ENCODE results near the gene ATP8A2.
A peak's percentile ranks its signal among the peaks of the same experiment; 100 is the strongest.

Gene ATP8A2

DNA sequence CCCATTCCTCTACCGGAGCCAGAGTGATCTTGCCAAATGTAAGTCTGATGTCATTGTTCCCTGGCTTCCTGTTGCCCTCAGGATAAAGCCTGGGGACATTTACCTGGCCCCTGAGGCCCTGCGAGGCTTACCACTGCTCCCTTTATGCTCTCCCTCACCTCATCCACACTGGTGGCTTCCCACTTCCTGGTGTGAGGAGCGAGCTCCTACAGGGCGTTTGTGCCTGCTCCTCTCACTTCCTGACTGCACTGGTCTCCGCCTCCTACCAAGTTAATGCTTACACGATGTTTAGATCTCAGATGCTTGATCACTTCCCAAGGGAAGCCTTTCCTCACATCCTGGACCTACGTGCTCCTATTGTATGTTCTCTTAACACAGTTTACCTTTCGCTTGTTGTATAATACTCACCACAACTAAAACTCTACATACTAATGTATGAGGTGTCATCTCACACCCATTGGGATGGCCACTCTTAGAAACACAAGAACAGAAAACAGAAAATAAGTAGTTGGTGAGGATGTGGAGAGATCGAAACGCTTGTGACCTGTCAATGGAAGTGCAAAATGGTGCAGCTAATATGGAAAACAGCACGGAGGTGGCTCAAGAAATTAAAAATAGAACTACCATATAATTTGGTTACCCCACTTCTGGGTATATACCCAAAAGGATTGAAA is 502.4 kb downstream of the ATP8A2 start:
- no peak for DNase-seq (ENCODE audit: low read depth in 1 of 2, low spot score in 1 of 2)

DNA sequence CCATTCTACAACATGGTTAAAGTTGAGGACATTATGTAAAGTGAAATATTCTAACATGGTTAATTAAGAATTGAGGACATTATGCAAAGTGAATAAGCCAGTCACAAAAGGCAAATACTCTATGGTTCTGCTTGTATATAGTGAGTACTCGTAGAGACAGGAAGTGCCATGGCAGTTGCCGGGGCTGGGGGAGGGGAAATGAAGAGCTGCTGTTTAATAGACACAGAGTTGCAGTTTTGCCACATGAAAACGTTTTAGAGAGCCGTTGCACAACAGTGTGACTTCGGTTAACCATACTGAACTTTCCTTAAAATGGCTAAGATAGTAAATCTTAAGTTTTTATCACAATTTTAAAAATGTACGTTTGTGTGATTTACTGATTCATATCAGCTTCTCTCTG is 503.1 kb downstream of the ATP8A2 start:
- DNase-seq (ENCODE audit: low read depth in 1 of 2, low spot score in 1 of 2): peak in 1 of 2 donors; percentile 46

DNA sequence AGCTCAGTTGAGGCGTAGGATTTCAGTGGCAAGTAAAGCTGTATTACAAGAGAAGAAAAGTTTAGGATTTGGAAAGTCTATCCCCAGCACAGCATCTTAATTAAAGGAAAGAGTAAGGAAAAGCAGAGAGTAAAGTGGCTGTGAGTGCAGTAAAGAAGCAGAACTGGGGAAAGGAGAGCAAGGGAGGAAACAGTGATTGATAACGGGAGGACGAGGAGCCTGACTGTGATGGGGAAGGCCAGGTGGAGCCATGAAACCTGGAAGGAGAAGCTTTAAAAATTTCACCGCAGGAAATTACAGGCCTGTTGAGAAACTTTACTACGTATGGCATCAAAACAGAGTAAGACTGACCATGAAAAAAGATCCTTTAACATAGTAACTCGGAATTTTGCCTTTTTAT is 504.5 kb downstream of the ATP8A2 start:
- no peak for DNase-seq (ENCODE audit: low read depth in 1 of 2, low spot score in 1 of 2)

DNA sequence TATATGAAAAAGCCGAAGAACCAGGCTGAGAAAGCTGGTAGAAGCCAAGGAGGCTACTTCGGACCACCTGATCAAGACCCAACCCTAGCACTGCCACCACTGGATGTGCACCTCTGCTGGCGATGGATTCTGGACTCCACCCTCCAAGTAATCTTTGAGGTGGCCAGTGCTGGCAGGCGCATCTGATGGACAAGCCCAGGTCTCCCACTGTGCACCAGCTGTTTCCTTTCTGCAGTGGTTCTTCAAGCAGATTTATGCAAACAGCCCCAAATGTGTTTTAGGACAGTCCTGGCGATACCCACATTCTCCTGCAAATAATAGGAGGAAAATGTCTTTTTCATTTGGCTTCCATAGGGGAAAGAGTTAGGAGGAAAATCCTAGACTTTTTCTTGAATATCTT is 507.7 kb downstream of the ATP8A2 start:
- DNase-seq (ENCODE audit: low read depth in 1 of 2, low spot score in 1 of 2): no peak

DNA sequence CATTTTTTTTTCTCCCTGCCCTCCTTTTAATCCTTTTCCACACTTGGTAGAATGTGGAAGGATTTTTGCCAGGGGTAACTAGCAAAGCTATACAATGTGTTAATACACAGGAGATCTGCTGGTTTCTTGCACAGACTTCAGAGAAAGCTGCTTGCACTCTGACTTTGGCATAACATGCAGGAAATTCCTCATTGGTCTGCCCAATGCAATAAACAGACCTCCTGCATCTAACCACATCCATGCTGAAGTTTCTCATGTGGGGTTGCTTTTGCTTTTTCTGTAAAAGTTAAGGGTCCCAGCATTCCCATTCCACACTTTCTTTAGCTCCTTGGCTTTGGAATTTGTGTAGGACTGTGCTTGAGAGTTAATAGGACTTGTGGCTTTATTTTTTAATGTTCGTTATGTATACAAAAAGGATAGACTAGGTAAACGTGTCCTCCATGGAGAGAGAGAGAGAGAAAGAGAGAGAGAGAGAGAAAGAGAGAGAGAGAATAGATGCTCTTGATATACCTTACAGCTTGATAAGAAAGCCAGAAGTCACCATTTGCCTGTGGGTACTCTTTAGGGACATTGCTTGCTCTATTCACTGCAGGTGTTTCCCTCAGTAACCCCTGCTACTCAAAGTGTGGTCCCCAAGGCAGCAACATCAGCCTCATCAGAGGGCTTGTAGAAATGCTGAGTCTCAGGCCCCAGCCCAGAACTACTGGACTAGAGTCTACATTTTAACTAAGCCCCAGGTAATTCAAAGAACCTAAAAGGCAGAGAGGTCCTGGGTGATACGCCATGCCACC is 509.6 kb downstream of the ATP8A2 start:
- no peak for DNase-seq (ENCODE audit: low read depth in 1 of 2, low spot score in 1 of 2)

DNA sequence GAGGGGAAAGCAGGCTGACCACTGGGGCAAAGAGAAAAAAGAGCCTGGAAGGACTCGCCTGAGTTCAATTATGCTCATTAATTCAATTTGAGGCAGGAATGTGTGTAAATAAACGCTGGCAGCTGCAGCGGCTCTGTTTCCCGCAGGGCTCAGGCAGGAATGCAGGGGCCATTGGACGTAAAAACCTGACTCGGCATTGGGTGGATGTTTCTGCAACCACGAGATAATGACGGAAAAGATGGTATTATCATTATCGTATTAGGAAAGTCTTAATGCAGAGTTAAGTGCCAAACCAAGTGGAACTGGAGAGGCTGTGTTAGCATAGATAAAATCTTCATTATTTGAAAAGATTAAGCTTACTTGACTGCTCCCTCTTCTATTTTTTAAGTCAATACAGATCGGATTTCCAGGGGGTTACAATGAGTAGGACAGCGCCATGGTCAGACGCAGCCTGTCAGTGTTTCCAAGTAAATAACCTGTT is 510.2 kb downstream of the ATP8A2 start:
- no peak for DNase-seq (ENCODE audit: low read depth in 1 of 2, low spot score in 1 of 2)

DNA sequence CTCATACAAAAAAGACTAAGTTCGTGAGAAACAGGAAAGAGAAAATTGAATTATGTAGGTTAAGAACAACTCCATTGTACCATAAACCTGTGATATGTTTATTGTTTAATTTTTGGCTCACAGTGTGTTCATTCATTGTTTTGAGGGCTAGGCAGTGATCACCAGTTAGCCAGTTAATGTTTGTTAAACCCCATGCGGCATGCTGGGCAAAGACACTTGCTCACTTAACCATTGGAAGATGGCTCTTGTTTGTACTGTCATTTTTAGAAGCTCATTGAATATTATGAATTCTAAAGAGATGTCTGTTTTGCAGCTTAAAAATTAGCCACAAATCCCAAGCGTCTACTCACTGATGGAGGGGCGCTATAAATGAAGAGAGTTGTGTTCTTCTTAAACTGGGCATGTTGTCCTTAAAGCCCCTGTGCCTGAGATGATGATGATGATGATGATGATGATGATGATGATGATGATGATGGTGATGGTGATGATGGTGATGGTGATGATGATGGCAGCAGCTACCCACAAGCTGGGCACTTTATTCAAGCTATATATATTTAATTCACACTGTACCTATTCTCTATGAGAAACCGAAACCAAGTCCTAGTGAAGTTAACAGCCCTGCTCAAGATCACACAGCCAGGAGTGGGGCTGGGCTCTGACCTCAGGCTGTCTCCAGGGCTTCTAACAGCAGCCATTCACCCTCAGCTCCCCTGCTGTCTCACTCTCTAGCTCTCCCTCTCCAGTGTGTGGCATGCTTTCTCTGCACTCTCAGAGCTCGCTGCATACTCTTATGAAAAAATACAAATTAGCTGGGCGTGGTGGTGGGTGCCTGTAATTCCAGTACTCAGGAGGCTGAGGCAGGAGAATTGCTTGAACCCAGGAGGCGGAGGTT is 510.9 kb downstream of the ATP8A2 start:
- DNase-seq (ENCODE audit: low read depth in 1 of 2, low spot score in 1 of 2): no peak

DNA sequence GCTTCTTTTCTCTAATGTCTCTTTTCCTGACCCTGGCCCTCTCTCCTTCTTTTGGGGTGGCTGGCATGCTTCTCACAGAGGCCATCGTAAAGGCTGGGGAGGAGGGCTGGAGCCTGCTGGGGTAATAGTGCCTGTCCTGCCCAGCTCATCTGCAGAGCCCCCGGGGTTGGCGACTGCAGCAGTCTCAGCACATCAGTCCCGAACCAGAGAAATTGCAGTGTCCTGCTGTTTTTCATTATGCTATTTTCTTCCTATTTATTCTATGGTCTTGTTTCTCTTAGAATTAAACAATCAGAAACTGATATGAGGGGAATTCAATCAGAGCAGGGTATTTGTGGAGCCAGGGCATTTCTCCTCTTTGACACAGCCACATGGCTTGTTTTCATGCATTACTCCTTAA is 513.6 kb downstream of the ATP8A2 start:
- no peak for DNase-seq (ENCODE audit: low read depth in 1 of 2, low spot score in 1 of 2)

DNA sequence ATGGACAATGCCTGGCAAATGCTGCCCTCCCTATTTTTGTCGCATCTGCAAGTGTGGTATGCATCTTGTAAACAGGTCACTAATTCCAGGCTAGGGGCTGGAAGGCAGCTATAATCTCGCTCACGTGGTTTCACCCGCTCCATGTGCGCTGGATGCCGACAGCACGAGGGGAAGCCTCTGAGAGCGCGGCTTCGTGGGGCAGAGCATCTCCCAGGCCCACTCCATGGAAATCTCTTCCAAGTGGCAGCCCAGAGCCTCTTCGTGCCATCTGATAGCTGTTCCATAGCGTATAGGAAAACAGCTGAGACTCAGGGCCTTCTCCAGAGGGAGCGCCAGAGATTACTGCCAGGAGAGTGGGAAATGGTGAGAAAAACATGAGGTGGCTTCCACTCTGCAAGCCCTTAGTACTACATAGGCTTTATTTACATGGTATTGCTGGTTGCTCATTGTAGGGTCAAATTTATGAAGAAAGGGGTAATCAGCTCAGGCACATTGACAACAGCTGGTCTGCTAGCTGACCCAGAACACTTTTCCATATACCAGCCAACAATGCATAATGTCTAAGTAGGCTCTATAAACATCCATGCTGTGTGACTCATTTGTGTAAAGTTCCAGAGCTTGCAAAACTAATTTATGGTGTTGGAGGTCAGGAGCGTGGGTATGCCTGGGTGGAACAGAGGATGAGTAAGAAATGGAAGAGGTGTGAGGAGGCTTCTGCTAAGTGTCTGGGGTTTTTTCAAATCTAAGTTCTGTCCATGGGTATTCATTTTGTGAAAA is 514.9 kb downstream of the ATP8A2 start:
- no peak for DNase-seq (ENCODE audit: low read depth in 1 of 2, low spot score in 1 of 2)

DNA sequence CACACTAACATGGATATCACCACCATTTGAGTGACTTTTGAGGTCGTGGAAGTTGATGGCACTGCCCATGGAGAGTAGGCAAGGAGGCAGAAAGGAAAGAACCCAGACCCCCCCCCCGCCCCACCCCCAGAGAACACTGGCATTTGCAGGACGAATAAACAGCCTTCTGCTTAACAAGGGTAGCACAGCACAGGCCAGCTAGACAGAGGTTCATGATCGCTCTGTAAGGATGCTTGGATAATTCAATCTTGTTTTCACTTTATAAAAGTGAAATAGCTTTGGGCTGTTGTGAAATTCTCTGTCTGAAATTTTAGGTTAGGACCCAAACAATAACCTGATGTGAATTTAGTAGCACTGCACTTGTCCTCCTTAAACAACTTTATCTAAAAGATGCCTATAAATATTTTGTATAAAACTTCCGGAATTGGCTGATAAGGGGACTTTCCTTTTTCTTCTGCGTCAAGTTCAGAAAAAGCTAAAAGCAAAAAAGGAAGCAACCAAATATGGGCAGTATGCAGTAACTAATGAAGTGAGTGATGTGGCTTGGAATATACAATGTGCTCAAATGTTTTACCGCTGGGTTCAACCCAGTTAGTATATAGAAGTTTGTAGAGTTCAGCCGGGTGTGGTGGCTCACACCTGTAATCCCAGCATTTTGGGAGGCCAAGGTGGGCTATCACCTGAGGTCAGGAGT is 516.3 kb downstream of the ATP8A2 start:
- no peak for DNase-seq (ENCODE audit: low read depth in 1 of 2, low spot score in 1 of 2)

DNA sequence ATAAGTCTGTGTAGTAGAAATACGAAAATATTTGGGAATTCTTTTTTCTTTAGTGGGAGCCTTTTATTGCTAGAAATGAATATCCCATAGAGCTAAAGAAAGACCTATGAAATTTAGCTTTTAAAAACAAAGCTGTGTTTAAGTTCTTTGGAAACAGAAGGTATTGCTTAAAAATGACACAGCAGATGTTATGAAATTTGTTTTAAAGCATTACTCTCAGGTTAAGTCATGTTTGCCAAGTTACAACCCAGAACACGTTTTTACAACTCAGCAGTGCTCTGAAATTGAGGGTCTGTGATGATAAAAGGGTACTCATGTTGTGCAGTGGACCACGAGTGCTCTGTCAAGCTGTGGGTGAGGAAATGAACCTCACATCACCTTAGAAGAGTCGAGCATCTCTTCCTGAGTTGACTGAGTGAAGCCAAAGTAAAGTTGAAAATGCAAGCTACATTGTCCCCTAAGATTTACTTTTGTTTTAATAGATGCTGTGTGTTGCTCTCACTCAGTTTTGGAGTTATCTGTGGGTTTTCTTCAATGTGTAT is 519.0 kb downstream of the ATP8A2 start:
- no peak for DNase-seq (ENCODE audit: low read depth in 1 of 2, low spot score in 1 of 2)

DNA sequence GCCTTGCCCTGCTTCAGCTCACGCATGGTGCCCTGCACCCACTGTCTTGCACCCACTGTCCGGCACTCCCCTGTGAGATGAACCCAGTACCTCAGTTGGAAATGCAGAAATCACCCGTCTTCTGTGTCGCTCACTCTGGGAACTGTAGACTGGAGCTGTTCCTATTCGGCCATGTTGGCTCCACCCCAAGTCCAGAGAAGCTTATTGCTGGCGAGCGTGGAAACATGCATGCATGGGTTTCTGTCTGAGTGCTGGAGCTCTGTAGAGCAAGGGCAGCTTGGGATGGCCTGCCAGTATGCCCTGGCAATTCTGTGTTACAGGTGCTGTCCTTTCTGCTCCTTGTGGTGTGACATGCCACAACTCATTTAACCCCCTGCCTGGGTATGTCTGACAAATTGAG is 527.2 kb downstream of the ATP8A2 start:
- DNase-seq (ENCODE audit: low read depth in 1 of 2, low spot score in 1 of 2): no peak

DNA sequence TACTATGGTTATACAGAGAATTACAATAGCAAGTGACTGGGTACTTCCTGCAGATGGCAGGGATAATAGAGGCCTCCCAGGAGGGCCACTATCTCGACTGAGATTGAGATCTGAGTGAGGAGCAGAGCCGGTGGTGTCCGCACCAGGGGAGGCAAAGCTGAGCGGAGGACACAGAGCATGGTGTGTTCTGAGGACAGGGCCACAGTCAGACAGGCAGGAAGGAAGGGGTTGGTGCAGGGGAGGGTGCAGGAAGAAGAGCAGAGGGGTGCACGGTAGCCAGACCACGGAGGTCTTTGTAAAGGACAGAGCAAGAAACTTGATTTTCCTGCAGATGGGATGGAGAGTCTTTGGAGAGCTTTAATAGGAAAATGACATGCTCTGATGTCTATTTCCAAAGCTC is 527.7 kb downstream of the ATP8A2 start:
- DNase-seq (ENCODE audit: low read depth in 1 of 2, low spot score in 1 of 2): no peak

DNA sequence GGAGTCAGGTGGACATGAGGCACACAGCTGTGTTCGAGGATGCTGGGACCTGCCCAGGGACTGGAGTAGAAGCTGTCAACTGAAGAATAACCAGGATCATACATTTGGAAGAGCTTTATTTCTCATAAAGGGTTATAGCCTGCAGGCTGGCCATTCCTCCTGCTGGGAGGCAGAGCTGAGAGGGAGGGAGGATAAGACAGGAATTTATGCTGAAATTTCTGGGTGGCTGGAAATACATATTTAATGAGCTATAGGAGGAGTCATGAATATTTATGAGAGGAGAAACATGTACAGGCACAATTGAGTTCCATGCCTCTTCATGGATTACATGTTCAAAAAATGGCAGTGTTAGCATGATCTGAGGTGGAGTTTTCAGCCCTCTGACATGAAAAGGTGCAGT is 528.2 kb downstream of the ATP8A2 start:
- no peak for DNase-seq (ENCODE audit: low read depth in 1 of 2, low spot score in 1 of 2)

DNA sequence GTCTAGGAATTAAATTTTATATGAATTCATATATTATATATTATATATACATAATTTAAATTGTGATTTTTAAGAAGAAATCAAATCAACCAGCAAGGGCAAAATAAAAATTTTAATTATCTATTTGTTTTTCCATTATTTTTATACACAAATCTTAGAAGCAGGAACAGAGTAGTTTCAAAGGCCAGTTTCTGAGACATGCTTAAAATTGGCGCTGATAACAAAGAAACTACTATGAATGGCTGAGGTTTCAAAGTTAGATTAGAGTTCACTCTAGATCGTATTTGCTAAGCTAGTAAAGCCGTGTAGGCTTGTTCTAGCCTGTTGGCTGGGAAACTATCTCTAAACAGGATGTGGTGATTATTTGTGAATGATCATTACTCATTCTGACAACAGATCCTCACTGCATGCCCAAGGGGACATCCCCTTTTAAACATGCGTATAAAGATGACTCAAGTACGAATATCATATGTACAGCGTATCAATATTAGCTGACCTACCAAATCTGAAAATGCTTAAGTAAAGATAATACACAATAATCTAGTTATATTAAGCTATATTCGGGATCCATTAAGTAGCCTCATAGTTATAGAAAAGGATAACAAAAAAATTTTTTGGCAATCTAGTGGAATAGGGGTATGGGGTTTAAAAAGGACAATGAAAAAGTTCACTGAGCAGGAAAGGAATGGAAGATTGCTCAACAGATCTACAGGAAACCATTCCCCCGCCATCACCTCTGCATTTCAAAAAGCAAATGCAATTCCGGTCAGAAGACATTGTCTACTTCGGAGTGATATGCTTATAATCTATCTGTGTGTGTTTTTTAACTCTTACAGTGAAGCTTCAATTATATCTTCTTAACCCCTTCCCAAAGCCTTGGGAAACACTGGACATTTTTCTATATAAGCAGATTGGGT is 529.9 kb downstream of the ATP8A2 start:
- DNase-seq (ENCODE audit: low read depth in 1 of 2, low spot score in 1 of 2): peak in 1 of 2 donors; percentile 20

DNA sequence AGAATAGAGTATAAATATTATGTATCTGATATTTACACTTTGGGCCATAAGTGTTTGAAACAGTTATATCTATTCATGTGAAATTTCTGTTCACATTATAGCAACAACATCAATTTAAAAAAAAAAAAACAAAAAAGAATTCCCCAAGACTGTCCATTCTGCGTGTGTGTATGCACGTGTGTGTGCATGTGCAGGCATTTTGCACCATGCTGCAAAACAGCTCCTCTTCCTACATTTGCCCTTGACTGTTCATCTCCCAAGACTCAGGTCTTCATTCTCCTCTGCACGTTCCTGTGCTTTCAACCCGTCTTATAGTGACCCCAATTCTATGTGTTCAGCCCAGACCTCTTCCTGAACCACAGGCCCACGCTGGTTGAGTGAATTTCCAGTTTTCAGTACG is 530.7 kb downstream of the ATP8A2 start:
- DNase-seq (ENCODE audit: low read depth in 1 of 2, low spot score in 1 of 2): no peak

DNA sequence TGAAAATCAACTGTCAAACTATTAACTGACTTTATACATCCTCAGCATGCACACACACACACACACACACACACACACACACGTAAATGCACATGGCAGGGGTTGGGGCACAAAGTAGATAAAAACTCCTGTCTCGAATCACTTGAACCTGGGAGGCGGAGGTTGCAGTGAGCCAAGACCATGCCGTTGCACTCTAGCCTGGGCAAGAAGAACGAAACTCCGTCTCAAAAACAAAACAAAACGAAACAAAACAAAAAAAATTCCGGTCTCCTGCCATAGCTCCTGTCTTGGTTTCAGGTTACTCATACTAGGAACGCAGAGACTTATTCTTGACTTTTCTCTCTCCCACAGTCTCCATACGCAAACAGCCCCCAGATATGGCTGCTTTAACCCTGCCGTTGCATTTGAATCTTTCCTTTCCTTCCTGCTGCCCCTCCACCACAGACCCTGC is 531.1 kb downstream of the ATP8A2 start:
- no peak for DNase-seq (ENCODE audit: low read depth in 1 of 2, low spot score in 1 of 2)

DNA sequence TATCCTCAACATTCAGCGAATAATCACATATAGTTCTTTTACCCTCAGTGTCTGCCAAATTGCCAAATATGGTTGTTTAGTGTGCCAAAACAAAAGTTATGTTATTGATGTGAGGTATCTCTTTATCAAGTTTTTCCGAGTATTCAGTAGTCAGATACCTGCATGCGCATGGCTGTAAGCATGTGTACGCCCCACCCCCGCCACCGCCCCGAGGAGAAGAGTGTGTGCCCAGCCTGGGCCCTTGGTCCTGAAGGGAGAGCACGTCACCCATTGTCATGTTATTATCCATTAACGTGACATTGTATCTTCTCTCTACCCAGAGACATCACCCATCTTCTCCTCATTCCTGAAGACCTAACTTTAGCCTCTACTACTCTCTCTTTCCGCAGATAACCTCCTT is 533.1 kb downstream of the ATP8A2 start:
- no peak for DNase-seq (ENCODE audit: low read depth in 1 of 2, low spot score in 1 of 2)

DNA sequence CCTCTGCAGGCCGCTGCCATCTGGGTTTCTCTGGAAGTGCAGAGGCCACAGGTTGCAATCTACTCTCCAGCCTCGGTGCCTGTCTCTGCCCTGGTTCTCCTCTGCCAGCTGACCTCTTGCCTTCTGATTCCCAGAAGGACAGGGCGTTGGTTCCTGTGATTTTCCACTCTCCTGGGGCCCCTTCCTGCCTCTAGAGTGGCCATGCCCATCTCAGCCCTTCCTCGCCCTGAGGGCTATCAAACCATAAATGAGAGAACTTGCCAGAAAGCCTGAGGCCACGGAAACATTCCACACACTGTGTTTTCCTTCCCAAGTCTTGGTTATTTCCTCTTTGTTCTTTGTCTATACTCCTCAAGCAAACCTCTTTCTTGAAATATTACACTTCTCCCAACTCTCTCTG is 533.8 kb downstream of the ATP8A2 start:
- no peak for DNase-seq (ENCODE audit: low read depth in 1 of 2, low spot score in 1 of 2)

Measured in activated T-helper 1 cell treated with anti-CD3 and anti-CD28 coated beads, Interleukin-2, amount 50 U/mL, for 16 hours (primary cell).